ENCODE results near the gene MAP1LC3C.

GRCh38 chr1:241968611-241969010, 30.3 kb downstream of the MAP1LC3C start:
- TF ChIP-seq POLR2A (IDR thresholded peaks at IDR 0.05): no peak
- no peak for TF ChIP-seq CTCF (IDR thresholded peaks at IDR 0.05)
- TF ChIP-seq EP300 (IDR thresholded peaks at IDR 0.05): no peak
